Prostate gland (tissue), 2 donors: Measurements from ENCODE around the gene TBC1D16.

Experiments used
- CTCF ChIP-seq, 4 experiments: fragments of 200-600 bp in 2 of 4; fragments of 450-650 bp in 2 of 4; sonication (generic) in 2 of 4; IDR thresholded peaks; 1 replicate in 3 of 4; 2 replicates in 1 of 4; pipeline ENCODE4 v1.5.1; 2016 to 2019; ENCODE audit warnings: antibody characterized with exemption in 4 of 4, mild to moderate bottlenecking in 2 of 4, moderate library complexity in 2 of 4
- POLR2A ChIP-seq: fragments of 450-650 bp; IDR thresholded peaks from one replicate; pipeline ENCODE4 v1.6.1; 2016; ENCODE audit warnings: antibody characterized with exemption, mild to moderate bottlenecking

GRCh38 chr17:80007939-80008338 is 27.7 kb downstream of the TBC1D16 start:
- TF ChIP-seq CTCF (IDR thresholded peaks at IDR 0.05) (no peak), POLR2A (no peak)
